Measurements from ENCODE around the gene NFATC2IP. TPM values are rescaled to one million over a fixed set of nuclear protein-coding genes. Genes with fewer than 3 reads are reported as not detected.

Gene NFATC2IP
- polyA plus RNA-seq, 1 experiment: 22.3 TPM

DNA sequence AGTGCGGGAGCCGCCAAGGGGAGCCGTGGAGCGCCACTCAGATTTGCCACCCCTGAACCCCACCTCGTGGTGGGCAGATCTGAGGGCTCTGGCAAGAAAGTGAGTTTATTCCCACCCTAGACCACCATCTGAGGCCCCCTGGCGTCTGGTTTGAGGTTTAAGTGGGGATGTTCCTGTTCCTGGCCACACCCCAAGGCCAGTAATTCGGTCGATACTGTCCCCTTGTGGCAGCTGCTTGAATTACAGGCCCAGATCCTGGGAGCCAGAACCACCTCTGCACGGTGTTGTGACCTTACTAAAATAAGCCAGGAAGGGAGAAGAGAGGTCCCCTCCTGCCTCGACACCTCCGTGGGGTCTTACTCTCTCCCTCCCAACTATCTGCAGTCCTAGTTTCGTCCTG, 30.8 kb downstream of the NFATC2IP start:
- TF ChIP-seq, protein P1, sequence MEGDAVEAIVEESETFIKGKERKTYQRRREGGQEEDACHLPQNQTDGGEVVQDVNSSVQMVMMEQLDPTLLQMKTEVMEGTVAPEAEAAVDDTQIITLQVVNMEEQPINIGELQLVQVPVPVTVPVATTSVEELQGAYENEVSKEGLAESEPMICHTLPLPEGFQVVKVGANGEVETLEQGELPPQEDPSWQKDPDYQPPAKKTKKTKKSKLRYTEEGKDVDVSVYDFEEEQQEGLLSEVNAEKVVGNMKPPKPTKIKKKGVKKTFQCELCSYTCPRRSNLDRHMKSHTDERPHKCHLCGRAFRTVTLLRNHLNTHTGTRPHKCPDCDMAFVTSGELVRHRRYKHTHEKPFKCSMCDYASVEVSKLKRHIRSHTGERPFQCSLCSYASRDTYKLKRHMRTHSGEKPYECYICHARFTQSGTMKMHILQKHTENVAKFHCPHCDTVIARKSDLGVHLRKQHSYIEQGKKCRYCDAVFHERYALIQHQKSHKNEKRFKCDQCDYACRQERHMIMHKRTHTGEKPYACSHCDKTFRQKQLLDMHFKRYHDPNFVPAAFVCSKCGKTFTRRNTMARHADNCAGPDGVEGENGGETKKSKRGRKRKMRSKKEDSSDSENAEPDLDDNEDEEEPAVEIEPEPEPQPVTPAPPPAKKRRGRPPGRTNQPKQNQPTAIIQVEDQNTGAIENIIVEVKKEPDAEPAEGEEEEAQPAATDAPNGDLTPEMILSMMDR (IDR thresholded peaks at IDR 0.05; ENCODE audit: low read depth, low read length): peak; percentile 66
- Histone ChIP-seq H3K9me3 (ENCODE audit: control insufficient read depth, insufficient read depth, low read length) (peaks cover 12% of the 10 kb centered on the region), H3K27ac (ENCODE audit: low read depth, low read length) (no peak overlapping the region), H3K27me3 (ENCODE audit: control insufficient read depth, insufficient read depth, low read length) (no peaks in the 10 kb centered on the region), H3K4me3 (ENCODE audit: low read depth, low read length) (no peak overlapping the region)
- DNase-seq (ENCODE audit: low read depth, low spot score): no peak
- CTCF ChIA-PET: no interaction called here
- POLR2A ChIA-PET: no interaction called here

DNA sequence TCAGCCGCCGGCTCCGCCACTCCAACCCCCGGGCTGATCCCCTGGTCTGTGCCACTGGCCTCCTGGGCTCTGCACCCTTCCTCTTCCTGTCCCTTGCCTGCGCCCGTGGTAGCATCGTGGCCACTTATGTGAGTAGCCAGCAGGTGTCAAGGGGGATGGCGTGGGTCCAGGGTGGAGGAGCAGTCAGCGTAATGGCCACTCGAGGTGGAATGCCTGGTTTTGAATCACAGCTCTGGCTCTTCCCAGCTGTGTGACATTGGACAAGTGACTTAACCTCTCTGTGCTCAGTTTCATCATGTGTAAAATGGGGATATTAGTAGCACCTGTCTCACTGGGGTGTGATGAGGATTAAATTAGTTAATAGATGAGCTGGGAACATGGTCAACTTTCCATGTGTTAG, 31.7 kb downstream of the NFATC2IP start:
- ChIA-PET POLR2A (interaction anchor here (0.6 kb wide), 1 partner anchor 9 kb away, joined by 3 read pairs; no protein-coding TSS in a partner anchor), CTCF (interaction anchor here (0.5 kb wide), 1 partner anchor 789 kb away, joined by 4 read pairs; no protein-coding TSS in a partner anchor)

GRCh38 chr16:28982949-28983348, 32.2 kb downstream of the NFATC2IP start:
- no peak overlapping the region for H3K27ac ChIP-seq (ENCODE audit: low read depth, low read length)
- ChIA-PET POLR2A (no interaction called here), CTCF (interaction anchor here (0.5 kb wide), 1 partner anchor 788 kb away, joined by 4 read pairs; no protein-coding TSS in a partner anchor)
- peaks cover 21% of the 10 kb centered on the region for H3K9me3 ChIP-seq (ENCODE audit: control insufficient read depth, insufficient read depth, low read length)
- H3K4me3 ChIP-seq (ENCODE audit: low read depth, low read length): no peak overlapping the region
- TF ChIP-seq, protein P1 (IDR thresholded peaks at IDR 0.05; ENCODE audit: low read depth, low read length): no peak
- DNase-seq (ENCODE audit: low read depth, low spot score): no peak
- no peaks in the 10 kb centered on the region for H3K27me3 ChIP-seq (ENCODE audit: control insufficient read depth, insufficient read depth, low read length)

More for the DNA sequence above, 31.7 kb downstream of the NFATC2IP start:
- DNase-seq (ENCODE audit: low read depth, low spot score): no peak
- H3K27me3 ChIP-seq (ENCODE audit: control insufficient read depth, insufficient read depth, low read length): no peaks in the 10 kb centered on the region
- H3K27ac ChIP-seq (ENCODE audit: low read depth, low read length): no peak overlapping the region
- H3K9me3 ChIP-seq (ENCODE audit: control insufficient read depth, insufficient read depth, low read length): peaks cover 21% of the 10 kb centered on the region
- TF ChIP-seq, protein P1 (IDR thresholded peaks at IDR 0.05; ENCODE audit: low read depth, low read length): no peak
- H3K4me3 ChIP-seq (ENCODE audit: low read depth, low read length): no peak overlapping the region

- Histone ChIP-seq H3K9me3 (ENCODE audit: control insufficient read depth, insufficient read depth, low read length) (peaks cover 21% of the 10 kb centered on the region), H3K4me3 (ENCODE audit: low read depth, low read length) (no peak overlapping the region), H3K27me3 (ENCODE audit: control insufficient read depth, insufficient read depth, low read length) (no peaks in the 10 kb centered on the region), H3K27ac (ENCODE audit: low read depth, low read length) (no peak overlapping the region)
- ChIA-PET POLR2A (no interaction called here), CTCF (no interaction called here)
- TF ChIP-seq, protein P1 (IDR thresholded peaks at IDR 0.05; ENCODE audit: low read depth, low read length): no peak
- DNase-seq (ENCODE audit: low read depth, low spot score): no peak
These were observed 32.9 kb downstream of the NFATC2IP start for GRCh38 chr16:28983644-28984043.

- Histone ChIP-seq H3K27ac (ENCODE audit: low read depth, low read length) (no peak overlapping the region), H3K4me3 (ENCODE audit: low read depth, low read length) (no peak overlapping the region), H3K9me3 (ENCODE audit: control insufficient read depth, insufficient read depth, low read length) (peaks cover 21% of the 10 kb centered on the region), H3K27me3 (ENCODE audit: control insufficient read depth, insufficient read depth, low read length) (no peaks in the 10 kb centered on the region)
- TF ChIP-seq, protein P1 (IDR thresholded peaks at IDR 0.05; ENCODE audit: low read depth, low read length): no peak
- ChIA-PET POLR2A (no interaction called here), CTCF (no interaction called here)
- no peak for DNase-seq (ENCODE audit: low read depth, low spot score)
These were observed 33.4 kb downstream of the NFATC2IP start for GRCh38 chr16:28984091-28984490.

Measured in AG04450 (cell line).